ENCODE measurements around the gene TDRD3.
"Not testable (repeated sequence)": the region's sequence is repeated elsewhere in the genome, so short reads cannot be mapped to it uniquely, and the experiment has no call there.

TDRD3 gene

GRCh38 chr13:60396783-60397703 is at the start of gene TDRD3:
Gene TDRD3, plus strand, starts transcription at chr13:60397220. Its CDS starts 145 bp downstream, at chr13:60397365.
- DNase-seq: no peak

GRCh38 chr13:60347690-60348089 is 49.3 kb upstream of the TDRD3 start:
- no peak for DNase-seq

DNA sequence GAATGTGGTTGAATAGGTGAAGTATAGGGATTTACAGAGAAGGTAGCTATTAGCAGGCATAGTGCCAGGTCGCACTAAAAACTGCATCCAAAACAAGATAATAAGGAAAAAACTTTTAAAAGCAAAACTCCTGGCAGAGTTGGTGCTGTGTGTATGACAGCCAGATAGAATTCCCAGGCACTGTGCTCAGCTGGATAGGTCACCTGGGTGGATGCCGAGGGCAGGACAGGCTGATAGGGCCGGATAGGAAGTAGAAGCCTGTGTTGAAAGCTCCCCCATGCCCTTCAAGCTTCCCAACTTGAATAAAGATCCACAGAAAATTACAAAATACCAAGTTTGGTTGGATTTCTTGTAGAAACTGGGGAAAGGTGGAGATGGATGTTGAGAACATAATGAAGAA is 48.9 kb upstream of the TDRD3 start:
- DNase-seq: no peak

GRCh38 chr13:60351326-60351725 is 45.7 kb upstream of the TDRD3 start:
- no peak for DNase-seq

DNA sequence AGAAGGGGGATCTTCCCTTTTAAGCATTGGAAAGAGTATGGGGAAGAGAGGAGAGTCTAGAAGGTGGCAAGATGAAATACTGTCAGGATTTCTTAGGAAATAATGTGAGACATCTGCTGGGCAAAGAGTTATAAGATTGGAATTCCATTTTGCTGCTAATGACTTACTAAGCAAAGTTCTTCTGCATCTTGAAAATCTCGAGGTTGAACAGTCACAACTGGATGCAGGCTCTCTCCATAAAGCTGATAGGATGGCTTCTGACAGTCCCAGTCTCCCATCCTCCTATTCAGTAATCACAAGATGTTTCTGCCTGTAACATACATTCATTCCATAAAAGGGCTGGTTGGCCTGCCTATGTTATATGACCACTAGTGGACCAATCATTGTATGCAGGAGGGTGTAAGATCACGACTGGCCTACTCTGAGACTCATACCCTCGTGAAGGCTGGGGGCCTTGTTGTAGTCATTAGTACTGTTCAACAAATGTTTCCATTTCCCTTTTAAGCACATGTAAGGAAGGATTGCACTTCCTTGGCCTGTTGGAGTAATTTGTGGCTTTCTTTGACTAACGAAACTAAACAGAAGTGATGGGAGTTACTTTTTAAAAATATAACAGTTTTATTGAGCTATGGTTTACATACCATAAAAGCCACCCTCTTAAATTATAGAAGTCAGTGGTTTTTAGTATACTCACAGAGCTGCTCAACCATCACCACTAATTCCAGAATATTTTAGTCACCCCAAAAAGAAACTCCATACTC is 45.0 kb upstream of the TDRD3 start:
- DNase-seq: no peak

DNA sequence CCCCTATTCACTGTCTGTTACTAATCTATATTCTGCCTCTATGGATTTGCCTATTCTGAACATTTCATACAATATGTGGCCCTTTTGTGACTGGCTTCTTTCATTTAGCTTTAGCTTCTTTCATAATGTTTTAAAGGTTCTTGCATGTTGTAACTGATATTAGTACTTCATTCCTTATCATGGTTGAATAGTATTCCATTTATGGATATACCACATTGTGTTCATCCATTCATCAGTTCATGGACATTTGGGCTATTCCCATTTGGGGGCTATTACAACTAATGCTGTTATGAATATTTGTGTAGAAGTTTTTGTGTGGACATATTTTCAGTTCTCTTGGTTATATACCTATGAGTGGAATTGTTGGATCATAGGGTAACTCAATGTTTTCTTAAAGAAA is 44.4 kb upstream of the TDRD3 start:
- no peak for DNase-seq

DNA sequence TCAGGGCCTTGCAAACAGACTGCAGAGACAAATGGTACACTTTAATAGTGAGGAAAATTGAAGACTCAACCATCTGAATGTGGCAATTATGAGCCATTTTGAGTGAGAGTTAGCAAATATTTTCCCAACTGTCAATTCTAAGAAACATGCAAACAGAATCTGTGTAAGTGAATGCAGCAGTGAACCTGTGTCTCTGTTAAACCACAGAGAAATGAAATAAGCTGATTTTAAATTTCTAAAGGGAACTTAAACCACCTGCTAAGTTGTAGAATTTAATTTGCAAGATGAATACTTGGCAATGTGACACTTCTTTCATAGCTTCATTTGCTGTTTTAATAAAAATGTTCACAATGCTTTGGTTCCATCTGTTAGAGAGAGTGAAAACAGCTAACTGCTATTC is 42.0 kb upstream of the TDRD3 start:
- no peak for DNase-seq

DNA sequence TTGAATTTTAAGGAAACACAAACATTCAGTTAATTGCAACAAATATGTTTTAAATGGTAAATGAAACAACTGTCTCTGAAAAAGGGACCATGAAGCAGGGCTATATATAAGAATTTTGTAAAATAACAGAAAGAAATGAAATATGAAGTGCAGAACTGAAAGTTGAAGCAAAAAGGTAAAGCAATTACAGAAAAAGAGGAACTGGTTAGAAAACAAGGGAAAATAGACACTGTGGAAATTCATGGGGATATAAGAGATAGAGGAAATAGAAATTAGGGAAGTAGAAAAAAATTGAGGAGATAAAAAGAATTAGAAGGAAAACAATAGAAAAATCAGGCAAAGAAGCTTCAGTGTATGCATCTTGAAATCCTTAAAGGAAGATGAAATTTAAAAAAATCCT is 40.0 kb upstream of the TDRD3 start:
- no peak for DNase-seq

- DNase-seq: no peak
Observed at GRCh38 chr13:60358453-60358852, 38.6 kb upstream of the TDRD3 start.

- no peak for DNase-seq
Observed at GRCh38 chr13:60363288-60363687, 33.7 kb upstream of the TDRD3 start.

GRCh38 chr13:60369242-60369641 is 27.8 kb upstream of the TDRD3 start:
- no peak for DNase-seq

- no peak for DNase-seq
Observed at GRCh38 chr13:60370343-60370742, 26.7 kb upstream of the TDRD3 start.

- DNase-seq: no peak
Observed at GRCh38 chr13:60372141-60372540, 24.9 kb upstream of the TDRD3 start.

DNA sequence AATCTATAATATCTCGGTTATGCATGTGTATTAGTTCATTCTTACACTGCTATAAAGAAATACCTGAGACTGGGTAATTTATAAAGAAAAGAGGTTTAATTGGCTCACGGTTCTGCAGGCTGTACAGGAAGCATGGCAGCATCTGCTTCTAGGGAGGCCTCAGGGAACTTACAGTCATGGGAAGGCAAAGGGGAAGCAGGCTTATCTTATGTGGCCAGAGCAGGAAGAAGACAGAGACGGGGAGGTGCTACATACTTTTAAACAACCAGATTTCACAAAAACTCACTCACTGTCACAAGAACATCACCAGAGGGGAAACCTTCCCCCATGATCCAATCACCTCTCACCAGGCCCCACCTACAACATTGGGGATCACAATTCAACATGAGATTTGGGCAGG is 17.7 kb upstream of the TDRD3 start:
- not testable (repeated sequence) for DNase-seq

DNA sequence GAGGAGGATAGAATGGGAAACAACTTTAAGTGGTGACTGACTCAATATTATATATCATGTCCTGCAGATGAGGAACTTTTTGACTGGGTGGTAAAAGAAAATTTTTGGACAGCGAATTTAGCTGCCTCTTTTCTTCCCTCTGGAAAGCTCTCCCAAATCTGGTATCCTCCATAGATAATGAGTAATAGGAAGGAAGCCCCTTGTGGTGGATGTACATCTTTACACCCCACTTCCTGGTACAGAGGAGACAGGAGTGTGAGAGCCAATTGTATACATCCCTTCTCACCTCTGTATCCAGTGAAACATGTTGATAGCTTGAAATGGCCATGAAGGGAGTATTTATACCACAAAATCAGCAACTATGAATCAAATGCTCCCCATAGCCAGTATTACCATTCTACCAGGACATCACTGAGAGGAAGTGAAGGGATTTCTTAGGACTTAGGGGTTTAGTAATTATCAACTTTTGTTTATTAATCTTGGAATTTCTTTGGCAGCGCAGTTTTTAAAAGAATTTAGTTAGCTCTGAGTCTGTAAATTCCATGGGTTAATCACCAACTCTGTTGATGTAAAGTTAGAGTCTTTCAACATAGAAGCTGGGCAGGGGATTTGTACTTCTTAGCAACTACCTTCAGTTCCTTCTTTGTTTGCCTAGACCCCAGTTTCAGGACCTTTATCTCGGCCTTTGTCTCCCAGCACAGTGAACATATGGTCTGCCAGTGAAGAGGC is 17.0 kb upstream of the TDRD3 start:
- no peak for DNase-seq

DNA sequence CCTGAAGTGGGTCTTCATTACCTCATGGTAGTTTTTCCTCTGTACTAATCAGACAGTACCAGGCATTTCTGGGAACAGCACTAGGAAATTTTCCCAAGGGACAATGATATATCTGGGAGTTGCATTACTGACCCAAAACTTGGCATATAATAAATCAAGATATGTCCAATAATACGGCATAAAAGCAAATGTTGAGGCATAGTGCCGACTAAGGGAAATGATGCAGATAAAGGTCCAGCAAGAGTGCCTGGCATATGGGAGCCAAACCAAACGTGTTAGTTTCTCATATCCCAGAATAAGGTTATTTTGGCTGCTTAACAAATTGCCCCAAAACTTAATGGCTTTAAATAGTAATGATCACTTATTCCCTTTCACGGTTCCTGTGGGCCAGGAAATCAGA is 12.1 kb upstream of the TDRD3 start:
- no peak for DNase-seq

DNA sequence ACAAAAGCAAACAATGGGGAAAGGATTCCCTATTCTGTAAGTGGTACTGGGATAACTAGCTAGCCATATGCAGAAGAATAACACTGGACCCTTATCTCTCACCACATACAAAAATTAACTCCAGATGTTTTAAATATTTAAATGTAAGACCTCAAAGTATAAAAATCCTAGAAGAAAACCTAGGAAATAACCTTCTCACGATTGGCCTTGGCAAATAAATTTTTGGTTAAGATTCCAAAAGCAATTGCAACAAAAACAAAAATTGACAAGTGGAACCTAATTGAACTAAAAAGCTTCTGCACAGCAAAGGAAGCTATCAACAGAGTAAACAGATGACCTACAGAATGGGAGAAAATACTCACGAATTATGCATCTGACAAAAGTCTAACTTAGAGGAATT is 10.8 kb upstream of the TDRD3 start:
- DNase-seq: no peak

GRCh38 chr13:60392131-60392530 is 4.9 kb upstream of the TDRD3 start:
- no peak for DNase-seq

DNA sequence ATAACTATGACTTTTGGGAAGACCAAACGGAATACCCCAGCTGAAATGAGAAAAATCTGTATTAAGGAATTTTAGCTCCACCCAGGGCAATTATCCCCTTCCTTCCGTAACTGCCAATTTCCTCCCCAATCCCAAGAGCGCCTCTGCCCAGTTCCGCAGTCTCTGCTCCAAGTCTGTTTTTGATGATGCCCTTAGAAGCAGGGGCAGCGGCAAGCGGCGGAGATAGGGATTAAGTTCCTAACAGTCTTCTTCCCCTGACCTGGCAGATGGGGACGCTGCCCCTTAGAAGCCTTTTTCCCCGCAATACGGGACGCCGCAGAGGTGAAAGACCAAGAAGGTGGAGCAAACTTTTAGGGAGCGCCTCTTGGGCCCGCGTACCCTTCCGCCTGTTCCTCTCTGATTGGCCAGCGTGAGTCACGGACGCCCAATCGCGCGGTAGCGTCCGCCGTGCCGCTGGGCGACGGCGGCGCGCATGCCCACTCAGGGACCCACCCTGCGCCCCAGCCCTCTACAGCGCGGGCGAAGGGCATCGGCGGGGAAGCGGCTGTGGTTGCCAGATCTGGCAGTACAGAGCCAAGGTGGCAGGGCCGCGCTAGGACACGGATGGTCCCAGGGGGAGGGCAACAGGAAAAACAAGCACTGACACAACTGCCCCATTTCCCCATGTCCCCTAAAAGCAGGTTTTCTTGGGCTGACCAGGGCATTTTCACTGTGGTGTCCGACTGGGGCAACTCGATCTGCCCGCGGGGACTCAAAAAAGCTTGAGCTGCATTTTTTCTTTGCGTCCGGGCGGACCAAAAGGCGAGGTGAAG is 843 bp upstream of the TDRD3 start:
- DNase-seq: peak; percentile 30

GRCh38 chr13:60397704-60398378 is 821 bp downstream of the TDRD3 start:
- DNase-seq: no peak

DNA sequence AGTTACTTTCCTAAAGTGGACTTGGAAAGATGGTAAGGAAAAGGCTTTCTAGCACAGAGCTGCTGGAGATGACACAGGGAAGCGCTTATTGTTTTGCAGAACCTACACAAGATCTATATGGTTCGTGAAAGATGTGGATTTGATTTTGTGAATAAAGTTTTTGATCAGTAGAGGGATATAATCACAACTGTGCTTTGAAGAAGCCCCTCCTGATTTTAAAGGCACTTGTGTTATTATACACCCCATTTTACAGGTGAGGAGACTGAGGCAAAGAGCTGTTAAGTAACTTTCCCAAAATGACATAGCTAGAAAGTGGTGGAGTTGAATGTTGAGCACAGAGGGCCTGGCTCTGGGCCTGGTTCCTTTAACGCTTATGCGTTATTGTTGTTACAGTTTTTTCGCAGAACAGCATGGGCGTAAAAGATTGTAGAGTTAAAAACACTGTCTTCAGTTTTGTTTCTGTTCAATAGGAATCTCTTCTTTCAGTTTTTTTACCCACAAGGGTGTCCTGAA is 1.4 kb downstream of the TDRD3 start:
- DNase-seq: no peak

Measured in NCI-H1436 treated with DMSO at 0.1 percent for 48 hours (cell line).